Left renal cortex interstitium (tissue), 4 donors: ENCODE results near the gene RETN. TPM values are rescaled to one million over a fixed set of nuclear protein-coding genes. Genes with fewer than 3 reads are reported as not detected.

Source experiments
- DNase-seq, 4 donors: peaks; one replicate each; pipeline ENCODE4 v3.0.0-alpha.2; 2013; ENCODE audit warnings: low read depth in 4 of 4, low spot score in 2 of 4, missing footprints in 1 of 4
- polyA plus RNA-seq, 4 donors: library from polyadenylated mRNA; unstranded; fragments of 120-200 nt; gene quantifications; one replicate each; pipeline ENCODE4 v1.2.1, GENCODE V29; 2013; ENCODE audit not compliant: insufficient read length in 4 of 4

The RETN gene
- polyA plus RNA-seq, 4 donors: 0.71 to 2.7 (median 1.7) TPM

GRCh38 chr19:7705387-7706187, 36.7 kb downstream of the RETN start:
- DNase-seq: no peak

DNA sequence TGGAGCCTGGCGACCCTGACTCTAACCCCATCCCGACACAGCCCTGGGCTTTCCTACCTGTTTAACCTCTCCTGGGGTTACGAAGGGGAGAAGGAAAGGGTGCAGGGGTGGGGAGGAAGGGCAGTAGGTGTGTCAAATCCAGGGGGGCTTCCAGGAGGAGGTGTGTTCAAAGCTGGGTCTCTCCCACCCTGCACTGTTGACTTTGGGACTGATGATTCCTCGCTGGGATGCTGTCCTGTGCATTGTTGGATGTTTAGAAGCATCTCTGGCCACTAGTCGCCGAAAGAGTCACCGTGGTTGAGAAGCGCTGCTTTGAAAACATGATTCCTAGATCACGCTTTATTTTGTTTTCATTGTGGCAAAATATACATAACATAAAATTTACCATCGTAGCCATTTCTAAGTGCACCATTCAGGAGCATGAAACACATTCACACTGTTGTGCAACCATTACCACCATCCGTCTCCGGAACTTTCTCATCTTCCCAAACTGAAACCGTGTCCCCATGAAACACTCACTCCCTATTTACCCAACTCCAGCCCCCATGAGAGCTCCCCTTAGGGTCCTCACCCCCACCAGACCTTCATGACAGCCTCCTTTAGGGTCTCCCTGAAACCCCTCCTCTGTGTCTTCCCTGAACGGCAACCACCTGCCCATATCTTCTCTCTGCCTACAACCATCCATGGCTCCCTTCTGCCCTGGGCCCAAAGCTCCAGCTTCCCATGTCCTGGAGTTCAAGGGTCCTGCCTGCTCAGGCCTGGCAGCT, 37.5 kb downstream of the RETN start:
- DNase-seq: no peak

DNA sequence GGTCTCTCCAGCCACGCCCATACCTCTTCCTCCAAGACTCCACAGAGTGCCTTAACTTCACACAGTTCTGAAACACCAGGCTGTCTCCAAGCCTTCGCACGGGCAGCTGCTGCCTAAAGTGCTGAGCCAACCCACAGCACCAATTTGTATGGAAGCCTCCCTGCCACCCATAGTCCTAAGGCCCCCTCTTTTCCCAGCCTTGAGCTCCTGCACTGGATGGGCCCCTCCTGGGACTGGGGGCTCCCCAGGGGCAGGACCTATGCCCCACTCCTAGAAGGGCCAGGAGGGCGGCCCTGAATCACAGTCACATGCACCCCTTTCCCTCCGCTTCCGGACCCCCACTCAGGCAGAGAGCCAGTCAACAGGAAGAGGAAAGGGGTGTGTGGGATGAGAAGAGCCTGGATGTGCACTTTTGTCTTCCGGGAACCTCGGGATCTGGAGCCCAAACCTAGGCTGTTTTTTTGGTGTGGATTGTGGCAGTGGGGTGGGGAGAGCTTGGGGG, 38.2 kb downstream of the RETN start:
- DNase-seq: no peak

GRCh38 chr19:7709932-7710460, 41.1 kb downstream of the RETN start:
- no peak for DNase-seq

- DNase-seq: no peak
Observed at GRCh38 chr19:7710616-7711015, 41.8 kb downstream of the RETN start.

DNA sequence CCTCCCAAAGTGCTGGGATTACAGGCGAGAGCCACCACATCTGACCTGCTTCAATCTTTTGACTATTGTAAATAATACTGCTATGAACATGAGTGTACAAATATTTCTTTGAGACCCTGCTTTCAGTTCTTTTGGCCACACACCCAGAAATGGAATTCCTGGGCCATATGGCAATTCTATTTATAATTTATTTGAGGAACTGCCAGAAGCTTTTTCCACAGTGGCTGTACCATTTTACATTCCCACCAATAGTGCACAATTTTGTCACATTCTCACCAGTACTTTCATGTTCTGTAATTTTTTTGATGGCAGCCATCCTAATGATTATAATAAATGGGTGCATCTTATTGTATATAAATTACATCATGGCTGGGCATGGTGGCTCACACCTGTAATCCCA, 46.8 kb downstream of the RETN start:
- no peak for DNase-seq

GRCh38 chr19:7716762-7717161, 47.9 kb downstream of the RETN start:
- no peak for DNase-seq

GRCh38 chr19:7718668-7719067, 49.8 kb downstream of the RETN start:
- no peak for DNase-seq

Other genes with a start within 250 kb of the RETN start
- gene PEX11G, start 180.0 kb upstream of the RETN start, polyA plus RNA-seq: 1 to 10 TPM; 5.8 to 9.2 (median 7.9) TPM
- 10 to 100 TPM; 33.2 to 76.0 (median 60.3) TPM for gene ZNF358, start 152.9 kb upstream of the RETN start, polyA plus RNA-seq
- 10 to 100 TPM; 12.3 to 24.0 (median 18.8) TPM for gene MCOLN1, start 146.4 kb upstream of the RETN start, polyA plus RNA-seq
- gene PNPLA6, start 133.3 kb upstream of the RETN start, polyA plus RNA-seq: 10 to 100 TPM; 30.6 to 59.3 (median 44.3) TPM
- gene CAMSAP3, start 73.2 kb upstream of the RETN start, polyA plus RNA-seq: 10 to 100 TPM; 12.3 to 30.3 (median 22.0) TPM
- 10 to 100 TPM; 31.4 to 47.9 (median 42.1) TPM for gene XAB2, start 39.5 kb upstream of the RETN start, polyA plus RNA-seq
- 100 to 1,000 TPM in 3 of 4 donors, 10 to 100 TPM in 1; 99.2 to 131 (median 118) TPM for gene PET100, start 39.3 kb upstream of the RETN start, polyA plus RNA-seq
- gene PCP2, start 35.3 kb upstream of the RETN start, polyA plus RNA-seq: 1 to 10 TPM in 3 of 4 donors, under 1 TPM in 1; 0.54 to 2.8 (median 1.5) TPM
- gene STXBP2, start 31.9 kb upstream of the RETN start, polyA plus RNA-seq: 10 to 100 TPM; 58.7 to 87.6 (median 73.3) TPM
- under 1 TPM in 2 of 4 donors, not detected in 2; 0.21 to 0.36 TPM for gene MCEMP1, start 8.0 kb downstream of the RETN start, polyA plus RNA-seq
- gene TRAPPC5, start 11.8 kb downstream of the RETN start, polyA plus RNA-seq: 10 to 100 TPM; 42.7 to 97.1 (median 59.0) TPM
- gene FCER2, start 33.1 kb downstream of the RETN start, polyA plus RNA-seq: under 1 TPM; 0.27 to 0.45 (median 0.31) TPM
- under 1 TPM in 1 of 4 donors, not detected in 3; 0.21 TPM for gene CLEC4G, start 63.1 kb downstream of the RETN start, polyA plus RNA-seq
- gene CD209, start 78.5 kb downstream of the RETN start, polyA plus RNA-seq: 1 to 10 TPM in 3 of 4 donors, under 1 TPM in 1; 0.52 to 1.5 (median 1.4) TPM
- gene CLEC4M, start 94.2 kb downstream of the RETN start, polyA plus RNA-seq: 1 to 10 TPM; 1.5 to 4.7 (median 3.3) TPM
- 10 to 100 TPM; 15.1 to 19.9 (median 18.5) TPM for gene EVI5L, start 161.2 kb downstream of the RETN start, polyA plus RNA-seq
- 10 to 100 TPM in 1 of 4 donors, 1 to 10 TPM in 3; 3.7 to 12.5 (median 7.2) TPM for gene PRR36, start 205.3 kb downstream of the RETN start, polyA plus RNA-seq
- 1 to 10 TPM; 2.3 to 2.6 (median 2.5) TPM for gene LRRC8E, start 219.5 kb downstream of the RETN start, polyA plus RNA-seq
- gene MAP2K7, start 234.8 kb downstream of the RETN start, polyA plus RNA-seq: 10 to 100 TPM; 21.3 to 46.6 (median 36.5) TPM
- gene TGFBR3L, start 245.8 kb downstream of the RETN start, polyA plus RNA-seq: 1 to 10 TPM in 2 of 4 donors, under 1 TPM in 2; 0.38 to 1.3 (median 1.0) TPM